Measurements from ENCODE around the gene LCN10. TPM values are rescaled to one million over a fixed set of nuclear protein-coding genes. Genes with fewer than 3 reads are reported as not detected.

Gene LCN10
- total and polyA plus RNA-seq, 2 of the 13 experiments (the other 11 are each of a cell fraction or from before 2014, with no cell fraction given) = 0.53 to 0.61 TPM

- TF ChIP-seq HMGXB4 (CRISPR knock-in tag; IDR thresholded peaks at IDR 0.05; ENCODE audit: borderline replicate concordance in 1 of 2, low read depth in 1 of 2) (peak in 1 of 2 experiments; percentile 50; a peak in 1 of 4 replicates), ARID5B (CRISPR knock-in tag; IDR thresholded peaks at IDR 0.05) (peak; percentile 70), SIX4 (CRISPR knock-in tag; IDR thresholded peaks at IDR 0.05) (0 out of 2 replicates have a peak, but pooled peaks have one; percentile 32), TAF1 (CRISPR knock-in tag; IDR thresholded peaks at IDR 0.05) (peak; percentile 41; the same call in 1 of the 2 replicates), ARHGAP35 (CRISPR knock-in tag; IDR thresholded peaks at IDR 0.05; ENCODE audit: borderline replicate concordance) (0 out of 2 replicates have a peak, but pooled peaks have one; percentile 27), TEAD3 (CRISPR knock-in tag; optimal IDR thresholded peaks at IDR 0.05; ENCODE audit: borderline replicate concordance) (peak; percentile 49), ZNF792 (CRISPR knock-in tag; IDR thresholded peaks at IDR 0.05) (peak; percentile 65), SIN3A (IDR thresholded peaks at IDR 0.05; ENCODE audit: borderline replicate concordance, low read depth, low read length) (0 out of 2 replicates have a peak, but pooled peaks have one; percentile 27), PPARG (CRISPR knock-in tag; conservative IDR thresholded peaks at IDR 0.05) (peak; percentile 65; the same call in 1 of the 2 replicates), DPF2 (CRISPR knock-in tag; IDR thresholded peaks at IDR 0.05; ENCODE audit: borderline replicate concordance, low read depth) (0 out of 2 replicates have a peak, but pooled peaks have one; percentile 62), ZIK1 (CRISPR knock-in tag; IDR thresholded peaks at IDR 0.05; ENCODE audit: borderline replicate concordance, low read depth) (0 out of 2 replicates have a peak, but pooled peaks have one; percentile 28), ZNF572 (CRISPR knock-in tag; IDR thresholded peaks at IDR 0.05) (0 out of 2 replicates have a peak, but pooled peaks have one; percentile 30)
- TF ChIP-seq, protein P1, sequence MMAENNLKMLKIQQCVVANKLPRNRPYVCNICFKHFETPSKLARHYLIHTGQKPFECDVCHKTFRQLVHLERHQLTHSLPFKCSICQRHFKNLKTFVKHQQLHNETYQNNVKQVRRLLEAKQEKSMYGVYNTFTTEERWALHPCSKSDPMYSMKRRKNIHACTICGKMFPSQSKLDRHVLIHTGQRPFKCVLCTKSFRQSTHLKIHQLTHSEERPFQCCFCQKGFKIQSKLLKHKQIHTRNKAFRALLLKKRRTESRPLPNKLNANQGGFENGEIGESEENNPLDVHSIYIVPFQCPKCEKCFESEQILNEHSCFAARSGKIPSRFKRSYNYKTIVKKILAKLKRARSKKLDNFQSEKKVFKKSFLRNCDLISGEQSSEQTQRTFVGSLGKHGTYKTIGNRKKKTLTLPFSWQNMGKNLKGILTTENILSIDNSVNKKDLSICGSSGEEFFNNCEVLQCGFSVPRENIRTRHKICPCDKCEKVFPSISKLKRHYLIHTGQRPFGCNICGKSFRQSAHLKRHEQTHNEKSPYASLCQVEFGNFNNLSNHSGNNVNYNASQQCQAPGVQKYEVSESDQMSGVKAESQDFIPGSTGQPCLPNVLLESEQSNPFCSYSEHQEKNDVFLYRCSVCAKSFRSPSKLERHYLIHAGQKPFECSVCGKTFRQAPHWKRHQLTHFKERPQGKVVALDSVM (CRISPR knock-in tag; IDR thresholded peaks at IDR 0.05) = peak; percentile 11; the same call in 1 of the 2 replicates
- TF ChIP-seq, protein P2, sequence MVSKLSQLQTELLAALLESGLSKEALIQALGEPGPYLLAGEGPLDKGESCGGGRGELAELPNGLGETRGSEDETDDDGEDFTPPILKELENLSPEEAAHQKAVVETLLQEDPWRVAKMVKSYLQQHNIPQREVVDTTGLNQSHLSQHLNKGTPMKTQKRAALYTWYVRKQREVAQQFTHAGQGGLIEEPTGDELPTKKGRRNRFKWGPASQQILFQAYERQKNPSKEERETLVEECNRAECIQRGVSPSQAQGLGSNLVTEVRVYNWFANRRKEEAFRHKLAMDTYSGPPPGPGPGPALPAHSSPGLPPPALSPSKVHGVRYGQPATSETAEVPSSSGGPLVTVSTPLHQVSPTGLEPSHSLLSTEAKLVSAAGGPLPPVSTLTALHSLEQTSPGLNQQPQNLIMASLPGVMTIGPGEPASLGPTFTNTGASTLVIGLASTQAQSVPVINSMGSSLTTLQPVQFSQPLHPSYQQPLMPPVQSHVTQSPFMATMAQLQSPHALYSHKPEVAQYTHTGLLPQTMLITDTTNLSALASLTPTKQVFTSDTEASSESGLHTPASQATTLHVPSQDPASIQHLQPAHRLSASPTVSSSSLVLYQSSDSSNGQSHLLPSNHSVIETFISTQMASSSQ (IDR thresholded peaks at IDR 0.05; ENCODE audit: low read depth) = peak; percentile 82
- TF ChIP-seq, protein P2 (CRISPR knock-in tag; IDR thresholded peaks at IDR 0.05; ENCODE audit: borderline replicate concordance) = peak; percentile 97
These were observed 46.1 kb upstream of the LCN10 start (continued) for GRCh38 chr9:136788644-136789522.
